GM10248 (cell line): ENCODE measurements around the gene FLYWCH2.

Experiments used
- CTCF ChIA-PET: fragments of 300-600 bp; sonication (Branson Sonifier 250); formaldehyde crosslinking; extraction: SDS; loops from one replicate; lab custom pipeline; 2021; ENCODE audit warnings: antibody characterized with exemption; lab: Yijun Ruan, JAX
- POLR2A ChIA-PET: fragments of 350-650 bp; sonication (Branson Sonifier 250); formaldehyde crosslinking; extraction: SDS; loops from one replicate; lab custom pipeline; 2020; ENCODE audit warnings: antibody characterized with exemption; lab: Yijun Ruan, JAX
- DNase-seq: peaks from one replicate; pipeline ENCODE4 v3.0.0; 2012; ENCODE audit errors: extremely low spot score
- TF ChIP-seq, protein P1 (sequence below): IDR thresholded peaks from 2 replicates; pipeline ENCODE4 v1.5.1; 2012; ENCODE audit warnings: mild to moderate bottlenecking, low read depth; ENCODE audit errors: extremely low read depth, missing control alignments, control extremely low read depth

FLYWCH2 gene

GRCh38 chr16:2846511-2847310 lies 36.3 kb upstream of the FLYWCH2 start:
- TF ChIP-seq, protein P1, sequence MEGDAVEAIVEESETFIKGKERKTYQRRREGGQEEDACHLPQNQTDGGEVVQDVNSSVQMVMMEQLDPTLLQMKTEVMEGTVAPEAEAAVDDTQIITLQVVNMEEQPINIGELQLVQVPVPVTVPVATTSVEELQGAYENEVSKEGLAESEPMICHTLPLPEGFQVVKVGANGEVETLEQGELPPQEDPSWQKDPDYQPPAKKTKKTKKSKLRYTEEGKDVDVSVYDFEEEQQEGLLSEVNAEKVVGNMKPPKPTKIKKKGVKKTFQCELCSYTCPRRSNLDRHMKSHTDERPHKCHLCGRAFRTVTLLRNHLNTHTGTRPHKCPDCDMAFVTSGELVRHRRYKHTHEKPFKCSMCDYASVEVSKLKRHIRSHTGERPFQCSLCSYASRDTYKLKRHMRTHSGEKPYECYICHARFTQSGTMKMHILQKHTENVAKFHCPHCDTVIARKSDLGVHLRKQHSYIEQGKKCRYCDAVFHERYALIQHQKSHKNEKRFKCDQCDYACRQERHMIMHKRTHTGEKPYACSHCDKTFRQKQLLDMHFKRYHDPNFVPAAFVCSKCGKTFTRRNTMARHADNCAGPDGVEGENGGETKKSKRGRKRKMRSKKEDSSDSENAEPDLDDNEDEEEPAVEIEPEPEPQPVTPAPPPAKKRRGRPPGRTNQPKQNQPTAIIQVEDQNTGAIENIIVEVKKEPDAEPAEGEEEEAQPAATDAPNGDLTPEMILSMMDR, result no peak
- no peak for DNase-seq
- CTCF ChIA-PET, result no interaction called here
- POLR2A ChIA-PET, result no interaction called here

GRCh38 chr16:2848933-2849725 lies 33.9 kb upstream of the FLYWCH2 start:
- CTCF ChIA-PET, result interaction anchor here (1.2 to 3.9 kb wide), 2 partner anchors 9 to 10 kb away, joined by 3 to 14 read pairs; partner anchors contain the start of gene PRSS22
- DNase-seq, result no peak
- TF ChIP-seq, protein P1, result no peak
- POLR2A ChIA-PET, result no interaction called here

DNA sequence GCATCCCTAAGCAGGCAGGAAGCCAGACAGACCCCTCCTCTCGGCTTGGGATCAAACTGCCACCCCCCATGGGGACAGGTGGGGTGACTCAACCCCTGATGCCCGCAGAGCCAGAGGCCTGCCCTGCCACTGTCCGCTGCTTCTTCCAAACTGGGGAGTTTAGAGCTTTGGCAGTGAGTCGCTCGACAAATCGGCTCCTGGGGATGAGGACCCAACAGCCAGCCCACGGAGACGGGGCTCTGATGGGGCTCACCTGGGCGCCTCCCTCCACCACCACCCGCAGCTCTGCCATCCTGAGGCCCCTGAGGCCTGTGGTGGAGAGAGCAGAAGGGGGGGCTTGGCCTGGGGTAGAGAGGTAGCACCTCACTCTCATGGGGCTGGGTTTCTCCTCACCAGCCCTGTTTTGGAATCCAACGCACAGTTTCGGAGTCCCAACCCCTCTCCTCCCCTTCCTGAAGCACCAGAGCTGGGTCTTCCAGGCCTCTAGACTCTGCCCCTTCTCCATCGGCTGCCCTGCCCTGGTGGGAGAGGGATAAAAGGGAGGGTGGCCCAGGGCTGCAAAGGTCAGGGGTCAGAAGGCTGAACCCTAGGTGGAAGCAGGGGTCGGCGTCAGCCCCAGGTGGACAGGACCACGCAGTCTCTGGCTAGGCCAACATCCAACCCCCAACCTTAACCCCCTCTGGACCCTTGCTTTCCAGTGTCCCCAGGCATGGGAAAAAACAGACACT lies 30.8 kb upstream of the FLYWCH2 start:
- DNase-seq, result no peak
- ChIA-PET CTCF (interaction anchor here (1.1 kb wide), 1 partner anchor 13 kb away, joined by 4 read pairs; no protein-coding TSS in a partner anchor), POLR2A (no interaction called here)
- TF ChIP-seq, protein P1, result no peak

DNA sequence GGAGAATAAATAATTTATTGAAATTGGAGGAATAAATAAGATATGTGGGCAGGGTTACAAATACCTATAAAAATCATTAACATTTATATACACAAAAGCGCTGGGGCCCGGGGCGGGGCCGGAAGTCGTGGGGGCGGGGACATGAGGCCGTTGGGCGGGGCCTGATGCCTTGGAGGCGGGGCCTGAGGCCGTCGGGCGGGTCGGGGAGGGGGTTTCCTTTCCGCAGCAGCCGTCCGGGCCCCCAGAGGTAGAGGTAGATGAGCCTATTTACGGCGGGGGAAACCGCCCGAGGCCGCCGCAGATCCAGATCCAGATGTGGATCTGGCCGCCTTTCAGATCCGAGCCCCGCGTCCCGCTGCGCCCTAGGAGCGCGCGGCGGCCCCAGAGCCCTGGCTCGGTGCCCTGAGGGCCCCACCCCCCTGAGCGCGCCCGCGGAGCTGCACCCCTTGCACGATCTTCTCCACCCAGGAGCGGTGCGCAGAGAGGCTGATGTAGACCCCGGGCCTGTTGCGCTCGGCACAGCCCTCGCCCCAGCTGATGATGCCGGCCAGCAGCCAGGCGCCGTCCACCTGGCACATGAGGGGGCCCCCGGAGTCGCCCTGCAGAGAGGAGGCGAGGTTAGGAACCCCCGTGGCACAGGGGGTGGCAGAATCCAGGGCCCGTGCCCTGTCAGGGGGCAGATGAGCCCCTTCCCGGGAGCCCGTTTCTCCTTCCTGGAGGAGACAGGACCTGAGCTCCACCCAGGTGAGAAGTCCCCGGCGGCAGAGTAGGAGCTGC lies 30.1 kb upstream of the FLYWCH2 start:
- TF ChIP-seq, protein P1, result no peak
- ChIA-PET POLR2A (interaction anchor here (0.6 kb wide), 1 partner anchor 73 kb away, joined by 6 read pairs; no protein-coding TSS in a partner anchor), CTCF (interaction anchor here (0.8 to 2.9 kb wide), 5 partner anchors 14 to 74 kb away, joined by 3 to 11 read pairs (median 4); no protein-coding TSS in a partner anchor)
- DNase-seq, result no peak

DNA sequence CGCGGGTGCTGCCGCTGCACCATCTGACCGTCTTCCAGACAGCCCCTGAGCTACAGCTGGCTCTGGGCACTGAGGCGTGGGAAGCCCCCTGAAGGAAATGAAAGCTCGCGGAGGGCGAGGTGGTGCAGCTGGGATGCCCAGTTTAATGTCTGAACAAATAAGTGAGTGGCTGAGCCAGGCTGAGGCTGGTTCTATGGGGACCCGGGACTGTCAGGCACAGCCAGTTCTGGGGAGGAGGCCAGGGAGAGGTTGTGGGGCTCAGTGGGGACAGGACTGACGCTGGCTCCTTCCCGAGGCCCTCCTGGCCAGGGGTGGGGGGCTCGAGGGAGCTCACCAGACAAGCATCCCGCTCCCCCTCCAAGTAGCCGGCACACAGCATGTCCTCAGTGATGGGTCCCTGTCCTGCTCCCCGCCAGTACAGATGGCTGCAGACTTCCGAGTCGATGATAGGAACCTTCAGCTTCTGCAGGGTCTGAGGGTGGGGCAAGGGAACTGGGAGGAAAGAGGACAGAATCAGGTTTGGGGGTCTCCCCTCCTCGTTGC lies 29.4 kb upstream of the FLYWCH2 start:
- POLR2A ChIA-PET, result interaction anchor here (0.6 kb wide), 1 partner anchor 72 kb away, joined by 6 read pairs; no protein-coding TSS in a partner anchor
- TF ChIP-seq, protein P1, result no peak
- DNase-seq, result no peak
- CTCF ChIA-PET, result interaction anchor here (0.8 to 2.9 kb wide), 7 partner anchors 9 to 73 kb away, joined by 3 to 11 read pairs (median 5); no protein-coding TSS in a partner anchor
